Epithelial cell of prostate (primary cell): Measurements from ENCODE around the gene ERP44.

Experiments used
- DNase-seq: peaks from one replicate; pipeline ENCODE4 v3.0.0-alpha.2; 2011; ENCODE audit warnings: low read depth, low spot score
- H3K27ac ChIP-seq: fragments of 450-650 bp; 2 replicates; pipeline ENCODE4 v1.5.1; 2017; ENCODE audit warnings: mild to moderate bottlenecking

Gene ERP44

GRCh38 chr9:99962680-99963261, 136.0 kb downstream of the ERP44 start:
- H3K27ac ChIP-seq = no peak overlapping the region
- DNase-seq = no peak

- no peak overlapping the region for H3K27ac ChIP-seq
- DNase-seq = no peak
Measured at GRCh38 chr9:99955606-99956005, 143.2 kb downstream of the ERP44 start.

DNA sequence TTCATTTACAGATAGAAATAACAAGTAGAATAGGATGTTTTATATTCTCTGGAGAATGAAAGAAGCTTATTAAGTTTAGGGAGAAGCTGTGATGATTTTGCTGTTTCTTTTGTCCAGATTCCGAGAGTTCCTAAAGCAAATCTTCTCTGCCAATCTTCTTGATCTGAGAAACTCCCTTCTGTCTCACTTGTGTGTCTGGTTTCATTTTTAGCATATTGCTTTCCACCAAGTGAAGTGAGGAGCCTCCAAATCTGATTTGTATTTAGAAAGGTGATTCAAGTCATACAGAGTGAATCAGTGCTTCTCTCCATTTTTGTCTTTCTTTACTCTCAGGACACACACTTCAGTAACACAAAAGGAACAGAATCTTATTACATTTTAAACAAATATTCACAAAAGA, 144.0 kb downstream of the ERP44 start:
- no peak overlapping the region for H3K27ac ChIP-seq
- no peak for DNase-seq

DNA sequence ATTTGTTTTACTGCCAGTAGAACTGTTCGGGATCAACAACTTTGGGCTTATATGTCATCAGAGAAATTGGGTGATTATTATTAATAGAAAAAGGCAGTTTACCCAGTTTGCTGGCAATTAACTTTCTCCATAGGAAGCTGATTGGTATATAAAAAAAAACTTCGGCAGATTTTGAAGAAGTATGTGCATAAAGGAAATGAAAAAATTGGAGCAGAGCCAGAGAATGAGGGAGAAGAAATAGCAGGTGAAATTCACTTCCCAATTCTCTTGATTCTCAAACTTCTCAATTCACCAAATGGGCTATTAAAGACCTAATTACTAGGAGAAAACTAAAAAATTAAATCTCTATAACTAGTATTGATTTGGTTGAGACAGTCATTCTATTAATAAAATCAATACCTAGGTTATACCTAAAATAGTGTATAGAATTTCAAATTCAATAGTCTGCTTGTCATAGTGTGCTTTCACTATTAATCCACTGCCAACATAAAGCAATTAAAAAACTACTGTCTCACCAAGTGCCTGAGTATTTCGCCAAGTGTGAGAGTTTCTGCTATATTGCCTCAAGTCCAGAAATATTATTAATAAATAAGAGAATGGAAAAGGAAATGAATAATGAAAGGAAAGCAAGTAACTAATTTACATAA, 144.8 kb downstream of the ERP44 start:
- H3K27ac ChIP-seq = no peak overlapping the region
- DNase-seq = no peak

DNA sequence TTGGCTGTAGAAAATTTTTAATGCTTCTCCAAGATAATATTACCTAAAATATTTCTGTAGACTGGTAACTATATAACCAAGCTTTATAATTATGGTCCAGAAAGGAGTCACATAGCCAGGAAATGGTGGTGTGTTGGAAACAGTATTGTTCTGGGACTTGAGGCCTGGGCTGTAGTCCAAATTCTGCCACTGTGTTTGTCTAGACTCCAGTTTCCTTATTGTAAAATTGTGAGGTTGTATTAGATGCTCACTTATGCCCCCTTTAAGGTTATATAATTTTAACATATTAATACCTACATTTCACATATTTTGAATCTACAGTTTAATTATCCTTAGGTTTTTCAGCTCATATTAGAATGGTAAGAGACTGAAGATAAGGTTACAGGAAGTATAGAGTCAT, 149.9 kb downstream of the ERP44 start:
- no peak for DNase-seq
- no peak overlapping the region for H3K27ac ChIP-seq

- H3K27ac ChIP-seq = no peak overlapping the region
- no peak for DNase-seq
Measured at GRCh38 chr9:99948482-99948881, 150.3 kb downstream of the ERP44 start.

- no peak overlapping the region for H3K27ac ChIP-seq
- no peak for DNase-seq
Measured at GRCh38 chr9:99947395-99947794, 151.4 kb downstream of the ERP44 start.

- no peak overlapping the region for H3K27ac ChIP-seq
- no peak for DNase-seq
Measured at GRCh38 chr9:99936947-99937587, 161.7 kb downstream of the ERP44 start.

DNA sequence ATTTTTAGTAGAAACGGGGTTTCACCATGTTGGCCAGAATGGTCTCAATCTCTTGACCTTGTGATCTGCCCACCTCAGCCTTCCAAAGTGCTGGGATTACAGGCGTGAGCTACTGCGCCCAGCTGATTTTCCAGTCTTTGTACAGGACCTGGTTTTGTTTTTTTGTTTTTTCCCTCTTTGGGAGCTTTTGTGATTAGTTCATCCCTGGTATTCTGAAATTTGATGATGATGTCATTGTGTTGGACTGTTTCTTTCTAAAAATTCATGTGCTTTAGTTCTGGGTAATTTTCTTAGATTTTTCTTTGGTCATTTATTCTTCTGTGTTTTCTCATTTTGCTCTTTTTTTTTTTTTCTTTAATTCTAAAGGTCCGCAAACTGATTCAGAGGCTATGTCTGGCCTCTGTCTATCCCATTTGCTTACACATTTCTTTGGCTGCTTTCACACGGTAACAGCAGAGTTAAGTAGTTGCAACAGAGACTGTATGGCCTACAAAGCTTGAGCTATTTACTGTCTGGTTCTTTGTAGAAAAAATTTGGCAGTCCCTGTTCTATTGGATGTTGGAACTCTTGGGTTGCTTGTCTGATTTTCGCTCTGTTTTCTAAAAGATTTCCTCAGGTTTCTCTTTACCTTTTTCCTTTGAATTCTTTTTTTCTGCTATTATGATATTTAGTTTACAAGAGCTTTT, 167.5 kb downstream of the ERP44 start:
- no peak for DNase-seq
- no peak overlapping the region for H3K27ac ChIP-seq

DNA sequence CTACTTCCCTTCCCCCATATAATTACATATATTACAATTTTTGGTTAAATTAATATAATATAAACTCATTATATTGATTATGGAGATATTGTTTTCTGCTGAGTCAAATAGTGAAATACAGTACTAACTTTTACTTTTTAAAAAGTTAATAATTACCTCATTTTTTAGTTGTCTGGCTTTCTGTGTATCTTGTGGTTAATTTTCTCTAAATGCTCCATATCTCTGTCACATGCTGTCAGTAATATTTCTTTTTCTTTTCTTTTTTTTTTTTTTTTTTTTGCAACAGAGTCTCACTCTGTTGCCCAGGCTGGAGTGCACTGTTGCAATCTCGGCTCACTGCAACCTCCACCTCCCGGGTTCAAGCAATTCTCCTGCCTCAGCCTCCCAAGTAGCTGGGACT, 169.1 kb downstream of the ERP44 start:
- no peak for DNase-seq
- H3K27ac ChIP-seq = no peak overlapping the region
